SK-N-SH treated with all-trans-retinoic acid at 6 μM for 48 hours (cell line): Measurements from ENCODE around the gene C14orf119.

ENCODE experiments used
- ARNTL ChIP-seq: fragments of 450-650 bp; formaldehyde crosslinking; IDR thresholded peaks from 2 replicates; pipeline ENCODE4 v1.5.0; 2020; ENCODE audit warnings: low read depth, mild to moderate bottlenecking, moderate library complexity, borderline replicate concordance
- RARB ChIP-seq: fragments of 250-450 bp; sonication (Bioruptor Pico); IDR thresholded peaks from 2 replicates; pipeline ENCODE4 v1.8.0; 2021; ENCODE audit warnings: mild to moderate bottlenecking, moderate library complexity
- ZNF8 ChIP-seq: fragments of 450-650 bp; formaldehyde crosslinking; IDR thresholded peaks from 2 replicates; pipeline ENCODE4 v1.5.0; 2020; ENCODE audit warnings: mild to moderate bottlenecking, moderate library complexity
- TF ChIP-seq, protein P1 (sequence below): fragments of 250-450 bp; sonication (Bioruptor Pico); IDR thresholded peaks from 2 replicates; pipeline ENCODE4 v1.8.0; 2021; ENCODE audit warnings: low read depth, mild to moderate bottlenecking, moderate library complexity, borderline replicate concordance
- TF ChIP-seq, protein P2 (sequence below): fragments of 250-450 bp; sonication (Bioruptor Pico); IDR thresholded peaks from 2 replicates; pipeline ENCODE4 v1.5.0; 2020; ENCODE audit warnings: mild to moderate bottlenecking, moderate library complexity
- TF ChIP-seq, protein P3 (sequence below): fragments of 250-450 bp; sonication (Bioruptor Pico); IDR thresholded peaks from 2 replicates; pipeline ENCODE4 v1.5.1; 2020; ENCODE audit warnings: low read depth, mild to moderate bottlenecking, moderate library complexity

DNA sequence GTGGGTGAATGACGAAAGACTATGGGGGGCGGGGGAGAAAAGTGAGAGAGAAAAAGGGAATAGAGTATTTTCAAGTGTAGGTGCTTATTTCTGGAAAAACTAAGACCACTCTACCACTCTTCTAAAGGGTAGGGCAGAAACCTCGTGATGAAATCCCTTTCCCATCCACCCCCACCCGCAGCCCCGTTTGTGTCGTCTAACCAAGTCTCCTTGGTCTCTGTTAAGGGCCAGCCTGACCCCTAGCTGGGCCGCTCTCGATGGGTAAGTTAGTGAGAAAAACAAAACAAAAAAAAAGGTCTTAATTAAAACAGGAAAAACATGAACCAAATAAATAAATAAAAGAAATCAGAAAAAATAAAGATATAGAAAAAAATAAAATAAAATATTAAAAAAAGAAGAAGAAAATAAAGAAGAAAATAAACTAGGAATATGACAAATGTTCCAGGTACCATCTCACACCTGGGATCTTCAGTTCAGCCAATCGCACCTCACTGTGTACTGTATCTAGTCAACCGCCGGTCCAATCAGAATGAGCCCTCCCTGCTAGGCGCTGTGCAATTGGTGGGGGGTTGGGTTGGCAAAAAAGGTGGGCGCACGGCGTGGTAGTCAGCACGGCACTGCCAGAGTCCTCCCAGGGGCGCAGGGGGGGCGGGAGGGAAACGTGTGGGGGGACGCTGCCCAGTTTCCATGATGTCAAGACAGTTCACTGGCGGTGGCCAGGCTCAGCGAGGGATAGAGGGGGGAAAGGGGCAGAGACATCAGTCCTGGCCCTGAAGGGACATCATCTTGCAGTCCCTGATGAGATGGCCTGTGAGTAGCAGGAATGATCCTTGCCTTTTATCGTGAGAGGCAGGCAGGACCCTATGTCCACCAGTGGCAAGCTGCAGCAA, 28.2 kb upstream of the C14orf119 start:
- TF ChIP-seq, protein P1, sequence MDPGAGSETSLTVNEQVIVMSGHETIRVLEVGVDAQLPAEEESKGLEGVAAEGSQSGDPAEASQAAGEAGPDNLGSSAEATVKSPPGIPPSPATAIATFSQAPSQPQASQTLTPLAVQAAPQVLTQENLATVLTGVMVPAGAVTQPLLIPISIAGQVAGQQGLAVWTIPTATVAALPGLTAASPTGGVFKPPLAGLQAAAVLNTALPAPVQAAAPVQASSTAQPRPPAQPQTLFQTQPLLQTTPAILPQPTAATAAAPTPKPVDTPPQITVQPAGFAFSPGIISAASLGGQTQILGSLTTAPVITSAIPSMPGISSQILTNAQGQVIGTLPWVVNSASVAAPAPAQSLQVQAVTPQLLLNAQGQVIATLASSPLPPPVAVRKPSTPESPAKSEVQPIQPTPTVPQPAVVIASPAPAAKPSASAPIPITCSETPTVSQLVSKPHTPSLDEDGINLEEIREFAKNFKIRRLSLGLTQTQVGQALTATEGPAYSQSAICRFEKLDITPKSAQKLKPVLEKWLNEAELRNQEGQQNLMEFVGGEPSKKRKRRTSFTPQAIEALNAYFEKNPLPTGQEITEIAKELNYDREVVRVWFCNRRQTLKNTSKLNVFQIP (CRISPR knock-in tag): no peak
- TF ChIP-seq ZNF8 (CRISPR knock-in tag): no peak
- no peak for TF ChIP-seq RARB (CRISPR knock-in tag)
- TF ChIP-seq, protein P2, sequence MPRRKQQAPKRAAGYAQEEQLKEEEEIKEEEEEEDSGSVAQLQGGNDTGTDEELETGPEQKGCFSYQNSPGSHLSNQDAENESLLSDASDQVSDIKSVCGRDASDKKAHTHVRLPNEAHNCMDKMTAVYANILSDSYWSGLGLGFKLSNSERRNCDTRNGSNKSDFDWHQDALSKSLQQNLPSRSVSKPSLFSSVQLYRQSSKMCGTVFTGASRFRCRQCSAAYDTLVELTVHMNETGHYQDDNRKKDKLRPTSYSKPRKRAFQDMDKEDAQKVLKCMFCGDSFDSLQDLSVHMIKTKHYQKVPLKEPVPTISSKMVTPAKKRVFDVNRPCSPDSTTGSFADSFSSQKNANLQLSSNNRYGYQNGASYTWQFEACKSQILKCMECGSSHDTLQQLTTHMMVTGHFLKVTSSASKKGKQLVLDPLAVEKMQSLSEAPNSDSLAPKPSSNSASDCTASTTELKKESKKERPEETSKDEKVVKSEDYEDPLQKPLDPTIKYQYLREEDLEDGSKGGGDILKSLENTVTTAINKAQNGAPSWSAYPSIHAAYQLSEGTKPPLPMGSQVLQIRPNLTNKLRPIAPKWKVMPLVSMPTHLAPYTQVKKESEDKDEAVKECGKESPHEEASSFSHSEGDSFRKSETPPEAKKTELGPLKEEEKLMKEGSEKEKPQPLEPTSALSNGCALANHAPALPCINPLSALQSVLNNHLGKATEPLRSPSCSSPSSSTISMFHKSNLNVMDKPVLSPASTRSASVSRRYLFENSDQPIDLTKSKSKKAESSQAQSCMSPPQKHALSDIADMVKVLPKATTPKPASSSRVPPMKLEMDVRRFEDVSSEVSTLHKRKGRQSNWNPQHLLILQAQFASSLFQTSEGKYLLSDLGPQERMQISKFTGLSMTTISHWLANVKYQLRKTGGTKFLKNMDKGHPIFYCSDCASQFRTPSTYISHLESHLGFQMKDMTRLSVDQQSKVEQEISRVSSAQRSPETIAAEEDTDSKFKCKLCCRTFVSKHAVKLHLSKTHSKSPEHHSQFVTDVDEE (CRISPR knock-in tag): no peak
- no peak for TF ChIP-seq ARNTL (CRISPR knock-in tag)
- TF ChIP-seq, protein P3, sequence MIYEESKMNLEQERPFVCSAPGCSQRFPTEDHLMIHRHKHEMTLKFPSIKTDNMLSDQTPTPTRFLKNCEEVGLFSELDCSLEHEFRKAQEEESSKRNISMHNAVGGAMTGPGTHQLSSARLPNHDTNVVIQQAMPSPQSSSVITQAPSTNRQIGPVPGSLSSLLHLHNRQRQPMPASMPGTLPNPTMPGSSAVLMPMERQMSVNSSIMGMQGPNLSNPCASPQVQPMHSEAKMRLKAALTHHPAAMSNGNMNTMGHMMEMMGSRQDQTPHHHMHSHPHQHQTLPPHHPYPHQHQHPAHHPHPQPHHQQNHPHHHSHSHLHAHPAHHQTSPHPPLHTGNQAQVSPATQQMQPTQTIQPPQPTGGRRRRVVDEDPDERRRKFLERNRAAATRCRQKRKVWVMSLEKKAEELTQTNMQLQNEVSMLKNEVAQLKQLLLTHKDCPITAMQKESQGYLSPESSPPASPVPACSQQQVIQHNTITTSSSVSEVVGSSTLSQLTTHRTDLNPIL: no peak
